Measurements from ENCODE around the gene CDH23. TPM values are rescaled to one million over a fixed set of nuclear protein-coding genes. Genes with fewer than 3 reads are reported as not detected.

Gene CDH23
- polyA plus RNA-seq, 3 donors: 2.0 to 21.1 (median 15.5) TPM

DNA sequence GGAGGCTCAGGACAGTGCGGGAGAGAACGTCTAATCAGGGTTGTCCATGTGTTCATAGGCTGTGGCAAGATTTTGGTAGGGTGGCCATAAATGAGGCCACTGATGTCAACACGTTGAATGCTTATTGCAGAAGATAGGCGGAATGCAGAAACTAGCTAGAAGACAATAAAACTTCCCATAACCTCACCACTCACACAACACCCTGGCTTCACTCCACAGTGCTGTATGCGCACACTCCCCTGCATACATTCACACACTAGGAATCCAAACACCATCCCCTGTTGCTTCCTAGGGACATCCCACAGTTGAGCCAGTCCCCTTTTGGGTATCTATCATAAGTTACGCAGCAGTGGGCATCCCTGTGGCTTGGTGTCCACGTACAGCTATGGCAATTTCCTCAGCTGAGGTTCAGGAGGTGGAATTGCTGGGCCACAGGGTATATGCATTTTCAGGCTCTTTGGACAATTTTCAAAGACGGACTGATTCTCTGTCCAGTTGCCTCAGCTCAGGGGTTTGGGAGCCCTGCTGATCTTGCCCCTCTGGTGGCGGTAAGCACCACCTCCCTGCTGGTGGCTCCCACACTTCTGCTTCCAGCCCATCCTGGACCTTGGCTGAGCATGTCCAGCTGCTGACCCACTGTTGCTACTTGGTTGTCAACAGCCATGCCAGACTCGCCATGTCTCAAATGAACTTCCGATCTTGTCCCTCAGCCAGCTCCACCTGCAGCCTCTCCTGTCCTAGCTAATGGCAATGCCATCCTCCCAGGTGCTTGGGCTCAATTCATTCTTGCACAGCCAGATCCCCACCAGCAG, 36.4 kb downstream of the CDH23 start:
- no peak overlapping the region for H3K27ac ChIP-seq (ENCODE audit: low read depth, low read length)
- 77 to 87% (median 86%) methylated on average over 11 of the region's 11 CpGs for WGBS, 3 donors

DNA sequence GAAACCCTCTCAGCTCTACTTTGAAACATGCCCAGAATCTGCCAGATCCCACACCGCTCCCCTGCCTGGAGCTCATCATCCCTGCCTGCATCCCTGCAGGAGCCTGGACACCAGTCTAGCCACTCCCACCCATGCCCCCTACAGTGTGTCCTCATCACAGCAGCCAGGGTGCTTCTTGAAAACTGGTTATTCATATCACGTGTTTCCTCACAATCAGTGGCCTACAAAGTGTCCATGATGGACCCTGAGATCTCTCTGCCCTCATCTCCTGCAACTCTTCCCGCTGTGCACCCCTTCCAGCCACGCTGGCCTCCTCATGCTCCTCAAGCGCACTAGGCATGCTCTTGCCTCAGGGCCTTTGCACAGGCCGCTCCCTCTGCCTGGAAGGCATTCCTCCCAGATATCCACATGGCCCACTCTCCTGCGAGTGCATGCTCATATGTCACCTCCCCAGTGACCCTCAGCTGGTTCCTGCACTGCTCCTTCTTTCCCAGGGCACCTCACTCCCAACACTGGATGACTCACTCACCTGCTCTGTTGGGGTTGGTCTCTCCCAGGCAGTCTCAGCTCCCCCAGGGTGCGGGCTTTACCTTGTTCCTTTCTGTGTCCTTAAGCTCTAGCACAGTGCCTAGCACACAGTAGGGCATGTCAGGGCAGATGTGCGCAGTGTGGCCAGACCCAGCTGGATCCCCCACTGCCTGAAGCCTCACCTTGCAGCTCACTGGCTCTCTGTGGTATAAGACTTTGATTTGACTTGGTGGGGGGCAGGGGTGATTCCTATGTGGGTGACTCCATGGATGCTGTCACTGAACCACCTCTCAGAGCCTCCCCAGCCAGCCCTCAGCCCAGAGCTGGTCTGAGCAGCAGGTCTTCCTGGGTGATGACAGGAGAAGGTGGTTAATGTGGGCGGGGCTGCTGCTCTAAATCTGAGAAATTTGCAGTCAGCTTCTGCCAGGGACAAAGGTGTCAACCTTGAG, 37.3 kb downstream of the CDH23 start:
- WGBS, 3 donors: 82 to 94% (median 93%) methylated on average over 10 of the region's 10 CpGs

GRCh38 chr10:71434760-71435394, 38.2 kb downstream of the CDH23 start:
- H3K27ac ChIP-seq (ENCODE audit: low read depth, low read length): no peak overlapping the region
- WGBS, 3 donors: 68 to 90% (median 87%) methylated on average over 4 of the region's 4 CpGs

More for the DNA sequence above, 37.3 kb downstream of the CDH23 start:
- no peak overlapping the region for H3K27ac ChIP-seq (ENCODE audit: low read depth, low read length)

DNA sequence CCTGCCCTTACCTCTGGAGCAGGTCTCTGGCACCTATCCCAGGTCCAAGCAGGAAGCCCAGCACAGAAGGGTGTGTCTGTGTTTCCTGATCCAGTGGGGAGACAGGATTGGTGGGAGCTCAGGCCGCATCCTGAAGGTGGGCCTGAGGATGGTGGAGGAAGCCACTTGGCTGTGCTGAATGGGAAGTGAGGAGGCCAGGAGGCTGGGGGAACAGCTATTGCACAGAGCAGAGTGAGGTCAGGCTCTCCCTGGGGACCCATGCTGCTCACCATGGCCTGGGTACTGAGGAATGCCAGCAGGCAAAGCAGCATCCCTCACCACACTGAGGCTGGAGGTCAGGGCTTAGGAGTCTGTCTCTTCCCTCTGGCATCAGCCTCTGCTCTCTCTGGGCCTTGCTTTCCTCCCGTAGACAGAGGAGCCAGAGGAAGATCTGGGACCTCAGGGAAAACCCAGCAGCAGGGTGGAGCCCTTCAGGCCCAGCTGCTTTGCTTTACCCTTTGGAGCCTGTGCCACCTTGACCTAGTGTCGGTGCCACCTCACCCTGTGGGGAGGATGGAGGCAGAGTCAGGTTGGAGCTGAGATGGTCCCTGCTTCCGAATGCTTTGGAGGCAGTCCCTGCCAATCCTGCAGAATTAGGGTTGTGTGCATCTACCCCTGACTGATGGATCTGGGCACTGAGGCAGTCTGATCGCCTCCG, 39.0 kb downstream of the CDH23 start:
- no peak overlapping the region for H3K27ac ChIP-seq (ENCODE audit: low read depth, low read length)
- 70 to 83% (median 74%) methylated on average over 6 of the region's 6 CpGs for WGBS, 3 donors

DNA sequence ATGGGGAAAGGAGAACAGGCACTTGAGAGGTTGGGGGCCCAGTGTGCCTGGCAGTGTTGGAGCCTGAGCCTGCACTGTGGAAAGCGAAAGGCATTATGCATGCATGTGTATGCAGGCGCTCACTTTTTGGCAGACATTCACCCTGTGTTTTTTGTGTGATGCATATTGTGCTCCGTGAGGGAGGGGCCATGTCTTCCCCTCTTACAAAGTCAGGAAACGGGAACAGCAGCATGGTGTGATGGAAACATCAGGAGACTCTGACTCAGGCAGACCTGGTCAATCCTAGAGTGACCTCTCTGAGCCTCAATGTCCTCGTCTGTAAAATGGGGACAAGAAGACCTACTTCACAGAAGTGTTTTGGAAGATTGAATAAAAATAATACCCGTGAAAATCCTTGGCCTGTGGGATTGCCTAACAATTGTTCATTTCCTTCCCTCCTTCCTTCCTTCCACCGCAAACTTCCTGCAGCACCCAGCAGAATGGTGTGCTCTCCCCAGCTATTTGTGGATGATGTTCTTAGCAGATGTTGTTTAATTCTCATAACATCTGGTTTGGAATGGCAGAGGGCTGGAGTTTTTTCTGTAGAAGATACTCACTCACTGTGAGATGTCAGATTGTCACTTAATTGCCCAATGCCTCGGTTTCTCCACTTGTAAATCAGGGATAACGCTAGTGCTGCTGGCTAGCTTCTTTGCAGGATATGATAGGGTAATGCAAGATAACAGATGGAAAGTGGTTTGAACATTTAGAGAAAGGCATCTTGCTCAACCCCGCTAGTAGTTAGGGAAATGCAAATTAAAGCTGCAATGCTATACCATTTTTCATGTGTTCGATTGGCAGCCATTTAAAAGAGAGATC, 39.8 kb downstream of the CDH23 start:
- WGBS, 3 donors: 66 to 74% (median 67%) methylated on average over 11 of the region's 11 CpGs
- no peak overlapping the region for H3K27ac ChIP-seq (ENCODE audit: low read depth, low read length)

DNA sequence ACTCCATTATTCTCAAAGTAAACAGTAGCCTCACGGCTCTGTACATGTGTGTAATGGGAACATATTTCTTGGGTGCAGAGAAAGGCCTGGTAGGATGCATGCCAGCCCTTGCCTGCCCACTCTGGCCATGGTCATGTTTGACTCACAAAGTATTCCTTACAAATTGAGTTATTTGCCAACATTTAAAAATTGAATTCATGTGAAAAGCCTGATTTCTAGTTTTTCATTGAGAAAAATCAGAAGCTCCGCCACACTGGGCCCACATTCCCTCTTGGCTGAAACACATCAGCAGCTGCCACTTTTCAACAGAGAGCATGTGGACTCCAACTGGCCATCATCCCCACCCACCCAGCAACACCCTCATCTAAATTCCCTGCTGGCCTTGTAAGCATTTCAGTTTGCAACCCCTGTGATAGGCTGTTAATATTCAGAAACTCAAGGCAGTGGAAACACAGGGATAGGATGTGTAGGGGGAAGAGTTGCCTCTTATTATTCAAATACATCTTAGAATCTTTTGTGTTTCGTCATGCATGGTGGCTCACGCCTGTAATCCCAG, 40.9 kb downstream of the CDH23 start:
- WGBS, 3 donors: 83% methylated on average over 4 of the region's 4 CpGs

GRCh38 chr10:71438761-71439160, 42.0 kb downstream of the CDH23 start:
- no peak overlapping the region for H3K27ac ChIP-seq (ENCODE audit: low read depth, low read length)
- 91 to 95% (median 94%) methylated on average over 3 of the region's 3 CpGs for WGBS, 3 donors

More for the DNA sequence above, 40.9 kb downstream of the CDH23 start:
- no peak overlapping the region for H3K27ac ChIP-seq (ENCODE audit: low read depth, low read length)

DNA sequence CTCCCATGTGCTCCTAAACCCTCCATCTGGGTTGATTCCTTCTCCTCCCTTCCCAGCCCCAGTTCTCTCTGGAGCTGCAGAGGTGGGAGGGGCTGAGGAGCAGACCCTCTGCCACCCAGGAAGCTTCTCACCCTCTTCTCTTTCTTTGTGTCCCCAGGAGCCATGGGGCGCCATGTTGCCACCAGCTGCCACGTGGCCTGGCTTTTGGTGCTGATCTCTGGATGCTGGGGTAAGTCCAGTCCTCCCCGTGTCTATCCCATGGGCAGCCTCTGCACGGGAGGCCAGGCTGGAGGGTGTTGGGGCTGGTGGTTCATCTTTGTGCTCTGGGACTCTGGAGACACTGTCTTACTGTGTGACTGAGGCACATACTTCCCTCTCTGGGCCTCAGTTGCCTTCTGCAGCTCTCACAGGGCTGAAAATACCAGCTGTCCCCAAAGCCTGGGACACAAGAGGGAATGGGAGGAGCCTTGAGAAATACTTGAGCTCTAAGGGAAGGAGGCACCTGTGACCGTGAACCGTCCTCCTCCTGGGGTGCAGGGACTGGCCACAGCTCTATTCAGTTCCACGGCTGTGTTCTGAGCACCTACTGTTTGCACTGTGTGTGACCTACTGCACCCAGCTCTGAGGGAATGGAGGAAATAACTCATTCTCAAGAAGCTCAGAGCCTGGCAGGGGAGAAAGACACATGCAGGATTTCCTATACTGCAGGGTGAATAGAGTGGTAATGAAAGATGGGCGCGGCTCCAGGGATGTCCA, 43.1 kb downstream of the CDH23 start:
- 75 to 87% (median 84%) methylated on average over 9 of the region's 9 CpGs for WGBS, 3 donors
- H3K27ac ChIP-seq (ENCODE audit: low read depth, low read length): no peak overlapping the region

DNA sequence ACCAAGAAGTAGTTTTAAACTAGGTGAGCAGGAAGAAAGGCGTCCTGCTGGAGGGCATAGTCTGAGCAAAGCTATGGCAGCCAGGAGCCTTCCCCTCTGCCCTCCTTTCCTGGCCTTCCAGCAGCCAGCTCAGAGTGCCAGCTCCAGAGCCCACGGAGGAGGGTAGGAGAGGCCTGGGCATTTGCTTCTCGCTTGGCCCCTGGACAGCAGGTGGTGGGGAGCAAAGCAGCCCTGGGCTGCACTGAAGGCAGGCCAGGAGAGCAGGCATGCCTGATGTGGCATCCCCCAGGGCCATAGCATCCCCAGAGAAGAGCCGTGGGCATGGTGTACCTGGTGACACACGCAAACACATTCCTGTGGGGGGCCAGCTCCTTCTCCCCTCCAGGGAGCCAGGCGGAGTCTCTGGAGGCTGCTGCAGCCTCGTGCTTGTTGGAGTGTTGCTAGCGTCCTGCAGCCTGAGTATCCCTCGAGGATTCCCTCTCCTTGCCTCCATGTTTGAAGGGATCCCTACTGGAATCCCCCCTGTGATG, 43.9 kb downstream of the CDH23 start:
- no peak overlapping the region for H3K27ac ChIP-seq (ENCODE audit: low read depth, low read length)
- 69 to 83% (median 75%) methylated on average over 9 of the region's 9 CpGs for WGBS, 3 donors

DNA sequence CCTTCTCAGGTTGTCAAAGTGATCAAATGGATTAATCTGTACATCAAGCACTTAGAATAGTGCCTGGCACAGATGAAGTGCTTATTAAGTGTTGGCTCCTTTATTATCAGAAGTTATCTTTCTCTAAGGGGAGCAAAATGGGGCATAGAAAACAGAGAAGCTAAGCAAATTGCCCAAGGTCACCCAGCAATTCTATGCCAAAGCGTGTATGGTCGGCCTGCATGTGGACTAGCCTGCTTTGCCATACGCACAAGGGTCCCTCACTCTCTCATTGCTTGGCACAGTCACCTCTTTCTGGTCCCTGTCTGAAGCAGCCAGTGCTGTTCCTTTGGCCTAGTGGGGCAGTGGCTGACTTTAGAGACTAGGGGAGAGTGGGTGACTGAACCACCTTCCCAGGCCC, 45.3 kb downstream of the CDH23 start:
- 64 to 98% (median 97%) methylated on average over 3 of the region's 3 CpGs for WGBS, 3 donors
- H3K27ac ChIP-seq (ENCODE audit: low read depth, low read length): no peak overlapping the region

DNA sequence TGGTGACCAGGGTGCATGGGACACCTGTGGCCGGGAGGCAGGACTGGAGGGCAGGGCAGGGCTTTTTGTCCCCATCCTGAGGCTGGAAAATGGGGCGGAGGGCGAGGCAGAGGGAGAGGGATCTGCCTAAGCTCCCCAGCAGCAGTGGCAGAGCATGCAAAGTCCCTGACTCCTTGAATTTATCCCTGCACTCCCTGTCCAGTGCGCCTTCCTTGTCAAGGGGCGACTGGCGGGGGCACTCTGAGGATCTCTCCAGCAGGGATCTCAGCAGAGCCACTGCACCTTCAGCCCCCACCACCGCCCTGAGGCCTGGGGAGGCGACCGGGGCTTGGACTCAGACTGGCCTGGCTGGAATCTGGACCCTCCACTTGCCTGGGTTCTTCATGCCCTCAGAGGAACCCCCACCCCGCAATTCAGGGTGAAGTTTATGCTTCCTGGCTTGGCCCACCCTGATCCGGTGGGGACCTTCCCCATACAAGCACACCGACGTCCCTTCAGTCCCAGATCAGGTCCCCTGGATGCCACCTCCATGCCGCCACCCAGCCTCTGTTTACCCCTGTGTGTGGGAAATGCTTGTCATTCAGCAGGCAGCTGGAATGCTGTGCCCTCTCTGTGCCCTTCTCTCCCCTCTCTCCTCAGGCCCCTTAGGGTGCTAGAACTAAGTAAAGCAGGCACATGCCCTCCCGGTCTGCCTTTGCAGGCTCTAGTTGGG, 46.3 kb downstream of the CDH23 start:
- WGBS, 3 donors: 73 to 94% (median 87%) methylated on average over 15 of the region's 15 CpGs

GRCh38 chr10:71443676-71444075, 47.0 kb downstream of the CDH23 start:
- H3K27ac ChIP-seq (ENCODE audit: low read depth, low read length): no peak overlapping the region
- WGBS, 3 donors: 62 to 93% (median 89%) methylated on average over 10 of the region's 10 CpGs

More for the DNA sequence above, 46.3 kb downstream of the CDH23 start:
- no peak overlapping the region for H3K27ac ChIP-seq (ENCODE audit: low read depth, low read length)

DNA sequence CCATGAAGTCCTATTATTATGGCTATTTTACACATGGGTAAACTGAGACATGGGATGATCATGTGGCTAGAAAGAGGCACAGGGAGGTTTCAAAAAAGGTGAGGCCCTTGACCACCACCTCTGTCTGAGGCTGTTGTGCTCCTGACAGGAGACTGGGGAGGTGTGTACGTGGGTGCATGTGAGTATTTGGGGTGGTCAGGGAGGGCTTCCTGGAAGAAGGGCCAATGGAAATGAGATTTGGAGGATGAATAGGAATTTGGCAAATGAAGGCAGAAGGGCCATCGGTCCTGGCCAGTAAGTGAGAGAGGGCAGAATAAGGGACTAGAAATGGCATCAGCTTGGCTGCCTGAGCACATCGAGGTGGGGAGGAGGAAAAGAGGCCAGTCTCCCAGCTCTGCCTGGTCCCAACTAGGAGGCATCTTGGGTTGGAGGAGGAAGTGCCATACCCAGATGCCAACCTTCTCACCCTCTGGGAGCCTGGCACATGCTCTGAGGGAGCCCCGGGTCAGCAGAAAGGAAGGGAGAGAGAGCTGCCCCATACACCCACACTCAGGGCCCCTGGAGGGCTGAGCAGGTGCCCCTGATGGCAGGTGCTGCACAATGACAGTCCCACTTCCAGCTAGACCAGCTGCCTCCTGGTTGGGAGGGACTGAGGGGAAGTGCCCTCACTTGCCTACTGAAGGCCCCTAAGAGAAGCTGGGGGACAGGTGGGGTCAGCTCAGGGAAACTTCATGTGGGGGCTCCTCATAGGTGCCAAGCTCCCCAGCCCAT, 47.7 kb downstream of the CDH23 start:
- H3K27ac ChIP-seq (ENCODE audit: low read depth, low read length): no peak overlapping the region
- WGBS, 3 donors: 69 to 93% (median 87%) methylated on average over 3 to 4 of the region's 4 CpGs

DNA sequence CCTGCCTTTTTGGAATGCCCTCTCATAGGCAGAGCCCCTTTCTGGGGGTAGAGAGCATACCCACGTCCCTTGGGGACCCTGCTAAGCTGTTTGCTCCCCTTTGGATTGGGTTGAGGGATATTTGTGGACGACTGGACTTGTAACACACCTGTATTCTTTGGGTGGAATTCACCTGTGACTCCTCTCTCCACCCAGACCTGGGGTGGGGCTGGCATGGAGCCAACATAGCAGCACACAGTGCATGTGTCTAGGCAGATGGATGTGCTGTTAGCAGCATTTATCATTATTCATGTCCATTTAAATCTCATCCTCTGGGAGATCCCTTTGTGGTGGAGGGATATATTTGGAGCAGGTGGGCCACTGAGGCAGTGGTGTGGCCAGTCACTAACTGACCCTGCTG, 51.0 kb downstream of the CDH23 start:
- WGBS, 3 donors: 64 to 92% (median 86%) methylated on average over 2 of the region's 2 CpGs
- H3K27ac ChIP-seq (ENCODE audit: low read depth, low read length): no peak overlapping the region

DNA sequence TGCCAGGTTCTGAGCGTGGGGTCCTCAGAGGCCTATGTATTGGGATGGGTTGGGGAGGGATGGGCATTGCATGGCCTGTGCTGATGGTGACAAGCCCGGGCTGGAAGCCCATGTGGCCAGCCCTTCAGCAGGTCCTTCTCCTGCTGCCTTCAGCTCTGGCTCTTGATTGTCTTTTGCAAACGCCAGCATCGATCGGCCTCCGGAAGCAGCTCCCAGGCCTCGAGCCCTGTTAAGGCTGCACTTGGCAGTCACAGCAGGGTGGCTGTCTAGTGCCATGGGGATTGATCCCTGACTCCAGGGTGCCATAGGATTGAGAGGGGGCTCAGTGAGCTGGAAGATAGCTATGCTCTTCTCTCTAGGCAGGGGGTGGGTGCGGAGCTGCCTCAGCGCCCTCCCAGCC, 51.4 kb downstream of the CDH23 start:
- H3K27ac ChIP-seq (ENCODE audit: low read depth, low read length): no peak overlapping the region
- 82 to 93% (median 91%) methylated on average over 9 of the region's 9 CpGs for WGBS, 3 donors
